Neutrophil (primary cell): ENCODE data around the gene IREB2.

ENCODE experiments used
- H3K27ac ChIP-seq: fragments of 200-600 bp; sonication (generic); 2 replicates; pipeline ENCODE4 v1.5.1; 2016; ENCODE audit warnings: mild to moderate bottlenecking, moderate library complexity
- H3K27me3 ChIP-seq: fragments of 200-600 bp; sonication (generic); 2 replicates; pipeline ENCODE4 v1.6.0; 2016; ENCODE audit warnings: mild to moderate bottlenecking
- H3K36me3 ChIP-seq: fragments of 200-600 bp; sonication (generic); 2 replicates; pipeline ENCODE4 v1.5.1; 2017
- H3K4me1 ChIP-seq, 2 experiments: fragments of 200-600 bp in 1 of 2; sonication (generic) in 1 of 2; 1 replicate in 1 of 2; 2 replicates in 1 of 2; pipeline versions ENCODE4 v1.5.1 to v1.6.1; 2013 to 2016; ENCODE audit warnings: low read depth in 1 of 2, low read length in 1 of 2, mild to moderate bottlenecking in 1 of 2, moderate library complexity in 1 of 2; ENCODE audit not compliant: control insufficient read depth in 1 of 2, insufficient read depth in 1 of 2
- H3K4me3 ChIP-seq, 2 experiments: fragments of 200-600 bp in 1 of 2; sonication (generic) in 1 of 2; 1 replicate in 1 of 2; 2 replicates in 1 of 2; pipeline ENCODE4 v1.5.1; 2013 to 2016; ENCODE audit warnings: low read depth in 1 of 2, low read length in 1 of 2, mild to moderate bottlenecking in 1 of 2, moderate library complexity in 1 of 2
- H3K9me3 ChIP-seq: fragments of 200-600 bp; sonication (generic); 2 replicates; pipeline ENCODE4 v1.5.1; 2016
- TF ChIP-seq, protein P1 (sequence below): fragments of 200-600 bp; sonication (generic); IDR thresholded peaks from 2 replicates; pipeline ENCODE4 v1.5.1; 2016; ENCODE audit warnings: antibody characterized with exemption

The IREB2 gene

DNA sequence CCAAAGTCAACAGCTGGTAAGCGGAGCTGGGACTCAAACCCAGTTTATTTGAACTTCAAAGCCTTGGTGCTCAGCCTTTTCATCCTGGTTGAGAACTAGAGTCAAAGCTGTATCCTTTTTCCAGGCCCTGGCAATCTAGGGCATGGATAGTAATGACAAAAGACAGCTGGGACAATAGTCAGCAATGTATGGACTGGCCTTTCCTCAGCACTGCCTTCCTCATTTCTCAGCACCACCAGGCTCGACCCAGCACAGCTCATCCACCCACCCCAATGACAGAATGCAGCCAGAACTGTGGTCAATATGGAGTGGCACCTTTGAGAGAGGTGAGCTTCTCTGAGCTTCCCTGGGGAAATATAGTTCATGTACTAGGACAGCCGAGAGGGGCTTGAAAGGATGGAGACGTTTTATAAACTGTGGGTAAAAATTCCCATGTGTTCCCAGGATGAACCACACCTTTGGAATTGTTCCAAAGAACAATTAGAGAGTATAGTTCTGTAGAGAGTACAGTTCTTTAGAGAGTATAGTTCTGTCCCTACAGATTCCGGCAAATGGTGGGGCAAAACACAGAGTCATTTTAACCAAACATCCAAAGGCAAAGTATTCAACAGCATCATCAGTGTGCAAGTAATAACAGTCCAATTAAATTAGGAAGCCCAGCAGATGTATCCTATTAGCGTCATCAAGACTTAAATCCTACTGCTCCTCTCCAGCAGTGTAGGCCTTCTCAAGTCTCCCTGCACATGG is 30.2 kb upstream of the IREB2 start:
- no peak overlapping the region for H3K4me3 ChIP-seq
- H3K36me3 ChIP-seq = no peaks in the 10 kb centered on the region
- no peak overlapping the region for H3K27ac ChIP-seq
- H3K27me3 ChIP-seq = no peaks in the 10 kb centered on the region
- TF ChIP-seq, protein P1, sequence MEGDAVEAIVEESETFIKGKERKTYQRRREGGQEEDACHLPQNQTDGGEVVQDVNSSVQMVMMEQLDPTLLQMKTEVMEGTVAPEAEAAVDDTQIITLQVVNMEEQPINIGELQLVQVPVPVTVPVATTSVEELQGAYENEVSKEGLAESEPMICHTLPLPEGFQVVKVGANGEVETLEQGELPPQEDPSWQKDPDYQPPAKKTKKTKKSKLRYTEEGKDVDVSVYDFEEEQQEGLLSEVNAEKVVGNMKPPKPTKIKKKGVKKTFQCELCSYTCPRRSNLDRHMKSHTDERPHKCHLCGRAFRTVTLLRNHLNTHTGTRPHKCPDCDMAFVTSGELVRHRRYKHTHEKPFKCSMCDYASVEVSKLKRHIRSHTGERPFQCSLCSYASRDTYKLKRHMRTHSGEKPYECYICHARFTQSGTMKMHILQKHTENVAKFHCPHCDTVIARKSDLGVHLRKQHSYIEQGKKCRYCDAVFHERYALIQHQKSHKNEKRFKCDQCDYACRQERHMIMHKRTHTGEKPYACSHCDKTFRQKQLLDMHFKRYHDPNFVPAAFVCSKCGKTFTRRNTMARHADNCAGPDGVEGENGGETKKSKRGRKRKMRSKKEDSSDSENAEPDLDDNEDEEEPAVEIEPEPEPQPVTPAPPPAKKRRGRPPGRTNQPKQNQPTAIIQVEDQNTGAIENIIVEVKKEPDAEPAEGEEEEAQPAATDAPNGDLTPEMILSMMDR = no peak
- H3K9me3 ChIP-seq = no peaks in the 10 kb centered on the region
- peaks cover 16 to 18% of the 10 kb centered on the region in 2 experiments for H3K4me1 ChIP-seq

- TF ChIP-seq, protein P1 = no peak
- Histone ChIP-seq H3K36me3 (no peaks in the 10 kb centered on the region), H3K4me3 (no peak overlapping the region), H3K4me1 (peaks cover 14 to 16% of the 10 kb centered on the region in 2 experiments), H3K9me3 (no peaks in the 10 kb centered on the region), H3K27me3 (no peaks in the 10 kb centered on the region), H3K27ac (no peak overlapping the region)
These were observed 29.7 kb upstream of the IREB2 start for GRCh38 chr15:78408355-78408640.

- TF ChIP-seq, protein P1 = no peak
- no peaks in the 10 kb centered on the region for H3K36me3 ChIP-seq
- no peaks in the 10 kb centered on the region for H3K27me3 ChIP-seq
- H3K27ac ChIP-seq = no peak overlapping the region
- no peak overlapping the region for H3K4me3 ChIP-seq
- no peaks in the 10 kb centered on the region for H3K9me3 ChIP-seq
- H3K4me1 ChIP-seq = peaks cover 8 to 11% of the 10 kb centered on the region in 2 experiments
These were observed 29.1 kb upstream of the IREB2 start for GRCh38 chr15:78408961-78409360.

DNA sequence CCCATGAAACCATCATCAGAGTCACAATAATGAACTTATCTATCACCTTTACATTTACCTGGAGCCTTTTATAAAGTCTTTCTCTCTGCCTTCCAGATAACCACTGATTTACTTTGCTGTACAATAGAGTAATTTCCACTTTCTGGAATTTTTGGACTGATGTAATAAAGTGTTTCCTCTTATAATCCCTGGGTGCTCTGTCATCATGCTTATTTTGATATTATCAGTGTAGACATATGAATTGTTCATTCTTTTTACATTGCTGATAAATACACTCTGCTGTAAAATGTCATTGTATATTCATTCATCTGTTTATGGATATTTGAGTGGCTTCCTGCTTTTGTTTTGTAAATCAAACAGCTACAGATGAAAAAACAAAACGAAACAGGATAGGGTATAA is 27.0 kb upstream of the IREB2 start:
- TF ChIP-seq, protein P1 = no peak
- no peaks in the 10 kb centered on the region for H3K9me3 ChIP-seq
- H3K27me3 ChIP-seq = no peaks in the 10 kb centered on the region
- H3K4me1 ChIP-seq = peaks cover 4 to 7% of the 10 kb centered on the region in 2 experiments
- no peak overlapping the region for H3K4me3 ChIP-seq
- H3K27ac ChIP-seq = no peak overlapping the region
- H3K36me3 ChIP-seq = no peaks in the 10 kb centered on the region

DNA sequence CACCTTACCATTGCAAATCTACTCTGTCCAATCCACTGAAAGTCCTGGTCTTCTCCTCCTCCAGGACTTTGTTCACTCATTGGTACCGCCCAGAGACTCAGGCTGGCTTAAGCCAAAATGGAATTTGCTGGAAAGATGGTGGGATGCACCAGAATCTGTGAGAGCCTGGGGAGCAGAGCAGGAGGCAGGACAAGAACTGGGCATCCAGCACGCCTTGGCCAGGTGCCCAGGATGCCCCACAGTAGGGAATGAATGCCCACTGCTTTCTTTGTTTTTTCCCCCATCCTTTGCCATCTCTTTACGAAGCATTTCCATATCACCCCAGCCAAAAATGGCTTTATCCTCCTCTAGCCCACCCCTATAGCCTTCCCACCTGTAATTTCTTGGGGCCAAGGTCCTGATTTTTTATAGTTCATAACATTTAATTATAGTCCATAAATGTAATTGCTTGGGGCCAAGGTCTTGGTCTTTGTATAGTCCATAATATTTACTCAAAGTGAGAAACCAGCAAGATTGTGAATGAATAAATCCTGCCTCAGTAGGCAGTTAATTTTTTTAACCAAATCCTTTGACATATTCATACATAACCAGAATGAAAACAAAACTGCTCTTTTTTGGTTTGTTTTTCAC is 23.3 kb upstream of the IREB2 start:
- no peak overlapping the region for H3K27ac ChIP-seq
- TF ChIP-seq, protein P1 = no peak
- H3K4me1 ChIP-seq = peaks cover 4 to 7% of the 10 kb centered on the region in 2 experiments
- H3K27me3 ChIP-seq = no peaks in the 10 kb centered on the region
- H3K36me3 ChIP-seq = no peaks in the 10 kb centered on the region
- no peak overlapping the region for H3K4me3 ChIP-seq
- no peaks in the 10 kb centered on the region for H3K9me3 ChIP-seq
